ENCODE data around the gene SFN. TPM values are rescaled to one million over a fixed set of nuclear protein-coding genes. Genes with fewer than 3 reads are reported as not detected.
A peak's percentile ranks its signal among the peaks of the same experiment; 100 is the strongest.

SFN gene
- total and polyA plus RNA-seq, 2 of the 13 experiments (the other 11 are each of a cell fraction or from before 2014, with no cell fraction given) = 4.3 to 5.6 TPM

DNA sequence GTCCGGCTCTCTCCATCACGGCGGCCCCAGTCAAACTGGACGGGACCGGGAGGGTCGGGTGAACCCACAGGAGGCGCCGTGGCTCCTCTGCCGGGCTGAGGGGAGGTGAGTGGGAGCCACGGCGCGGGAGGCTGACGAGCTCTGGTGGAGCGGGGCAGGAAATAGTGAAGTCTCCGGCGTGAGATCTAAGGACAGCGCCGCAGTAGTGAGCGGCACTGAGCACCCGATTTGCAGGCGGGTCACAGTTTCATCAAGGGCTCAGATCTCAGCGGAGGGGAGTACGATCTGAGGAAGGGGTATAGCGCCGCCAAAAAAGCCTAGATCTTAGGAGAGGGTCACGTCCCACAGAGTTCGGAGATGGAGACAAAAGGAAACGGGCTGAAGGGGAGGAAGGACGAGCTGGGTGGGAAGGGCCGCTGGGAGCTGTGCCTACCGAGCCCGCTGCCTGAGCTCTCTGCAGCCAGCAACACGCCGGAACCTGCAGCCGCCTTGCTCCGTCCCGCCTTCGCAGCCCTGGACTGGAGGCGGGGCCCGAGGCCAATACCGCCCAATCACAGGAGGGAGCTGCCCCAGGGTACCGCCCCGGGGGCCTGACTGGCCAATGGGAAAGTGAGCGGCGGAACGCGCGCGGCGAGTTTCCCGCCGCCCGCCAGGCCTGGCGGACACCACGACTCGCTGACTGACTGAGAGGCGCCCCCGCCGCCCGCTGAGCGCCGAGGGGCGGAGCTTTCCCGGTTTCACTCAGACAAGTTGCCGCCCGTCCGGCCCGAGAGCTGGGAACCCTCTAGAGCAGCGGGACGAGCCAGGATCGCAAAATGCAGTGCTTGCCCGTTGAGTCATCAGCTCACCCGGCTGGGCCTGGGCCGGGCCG lies 1.9 kb downstream of the SFN start (continued):
- TF ChIP-seq ZNF574 (CRISPR knock-in tag; IDR thresholded peaks at IDR 0.05) = peak; percentile 47
- TF ChIP-seq SYNCRIP (IDR thresholded peaks at IDR 0.05; ENCODE audit: insufficient read depth, low read depth, low read length) = no peak
- no peak for TF ChIP-seq ZNF234 (CRISPR knock-in tag; conservative IDR thresholded peaks at IDR 0.05)
- TF ChIP-seq, protein P1, sequence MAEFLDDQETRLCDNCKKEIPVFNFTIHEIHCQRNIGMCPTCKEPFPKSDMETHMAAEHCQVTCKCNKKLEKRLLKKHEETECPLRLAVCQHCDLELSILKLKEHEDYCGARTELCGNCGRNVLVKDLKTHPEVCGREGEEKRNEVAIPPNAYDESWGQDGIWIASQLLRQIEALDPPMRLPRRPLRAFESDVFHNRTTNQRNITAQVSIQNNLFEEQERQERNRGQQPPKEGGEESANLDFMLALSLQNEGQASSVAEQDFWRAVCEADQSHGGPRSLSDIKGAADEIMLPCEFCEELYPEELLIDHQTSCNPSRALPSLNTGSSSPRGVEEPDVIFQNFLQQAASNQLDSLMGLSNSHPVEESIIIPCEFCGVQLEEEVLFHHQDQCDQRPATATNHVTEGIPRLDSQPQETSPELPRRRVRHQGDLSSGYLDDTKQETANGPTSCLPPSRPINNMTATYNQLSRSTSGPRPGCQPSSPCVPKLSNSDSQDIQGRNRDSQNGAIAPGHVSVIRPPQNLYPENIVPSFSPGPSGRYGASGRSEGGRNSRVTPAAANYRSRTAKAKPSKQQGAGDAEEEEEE (CRISPR knock-in tag; IDR thresholded peaks at IDR 0.05; ENCODE audit: borderline replicate concordance) = no peak
- no peak; the same call in 1 of the 2 replicates for TF ChIP-seq ZNF350 (CRISPR knock-in tag; IDR thresholded peaks at IDR 0.05; ENCODE audit: borderline replicate concordance, low read depth)
- TF ChIP-seq SRY (CRISPR knock-in tag; IDR thresholded peaks at IDR 0.05) = no peak
- TF ChIP-seq ZNF703 (CRISPR knock-in tag; IDR thresholded peaks at IDR 0.05; ENCODE audit: borderline replicate concordance) = no peak
- no peak for TF ChIP-seq ZFP36 (IDR thresholded peaks at IDR 0.05; ENCODE audit: borderline replicate concordance, low read depth, low read length, partially characterized antibody)
- TF ChIP-seq ZNF292 (CRISPR knock-in tag; IDR thresholded peaks at IDR 0.05; ENCODE audit: borderline replicate concordance, low read depth) = peak; percentile 88
- TF ChIP-seq UBTF (CRISPR knock-in tag; IDR thresholded peaks at IDR 0.05) = peak; percentile 72; the same call in 1 of the 2 replicates
- no peak for TF ChIP-seq JUNB (CRISPR knock-in tag; IDR thresholded peaks at IDR 0.05; ENCODE audit: borderline replicate concordance)
- TF ChIP-seq ZNF280D (CRISPR knock-in tag; IDR thresholded peaks at IDR 0.05) = no peak
- TF ChIP-seq, protein P2, sequence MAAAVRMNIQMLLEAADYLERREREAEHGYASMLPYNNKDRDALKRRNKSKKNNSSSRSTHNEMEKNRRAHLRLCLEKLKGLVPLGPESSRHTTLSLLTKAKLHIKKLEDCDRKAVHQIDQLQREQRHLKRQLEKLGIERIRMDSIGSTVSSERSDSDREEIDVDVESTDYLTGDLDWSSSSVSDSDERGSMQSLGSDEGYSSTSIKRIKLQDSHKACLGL (CRISPR knock-in tag; IDR thresholded peaks at IDR 0.05) = peak; percentile 74
- no peak for TF ChIP-seq ZC3H4 (CRISPR knock-in tag; IDR thresholded peaks at IDR 0.05; ENCODE audit: borderline replicate concordance)
- TF ChIP-seq PRMT3 (CRISPR knock-in tag; IDR thresholded peaks at IDR 0.05; ENCODE audit: borderline replicate concordance, low read depth) = peak; percentile 64; the same call in 1 of the 2 replicates
- TF ChIP-seq RARG (CRISPR knock-in tag; IDR thresholded peaks at IDR 0.05; ENCODE audit: low read depth) = no peak

Data from HepG2 (cell line).